Activated CD4-positive, alpha-beta T cell treated with anti-CD3 and anti-CD28 coated beads, Interleukin-10, Interleukin-2, amounts not matched to agents 100 ng/mL and 50 ng/mL, durations not matched to agents 16 hours and 8 hours (primary cell): ENCODE measurements around the gene FPR3.

Experiments used
- DNase-seq: peaks from one replicate; pipeline ENCODE4 v3.0.0-alpha.2; 2020

The FPR3 gene

GRCh38 chr19:51807925-51808324, 13.0 kb downstream of the FPR3 start:
- no peak for DNase-seq

DNA sequence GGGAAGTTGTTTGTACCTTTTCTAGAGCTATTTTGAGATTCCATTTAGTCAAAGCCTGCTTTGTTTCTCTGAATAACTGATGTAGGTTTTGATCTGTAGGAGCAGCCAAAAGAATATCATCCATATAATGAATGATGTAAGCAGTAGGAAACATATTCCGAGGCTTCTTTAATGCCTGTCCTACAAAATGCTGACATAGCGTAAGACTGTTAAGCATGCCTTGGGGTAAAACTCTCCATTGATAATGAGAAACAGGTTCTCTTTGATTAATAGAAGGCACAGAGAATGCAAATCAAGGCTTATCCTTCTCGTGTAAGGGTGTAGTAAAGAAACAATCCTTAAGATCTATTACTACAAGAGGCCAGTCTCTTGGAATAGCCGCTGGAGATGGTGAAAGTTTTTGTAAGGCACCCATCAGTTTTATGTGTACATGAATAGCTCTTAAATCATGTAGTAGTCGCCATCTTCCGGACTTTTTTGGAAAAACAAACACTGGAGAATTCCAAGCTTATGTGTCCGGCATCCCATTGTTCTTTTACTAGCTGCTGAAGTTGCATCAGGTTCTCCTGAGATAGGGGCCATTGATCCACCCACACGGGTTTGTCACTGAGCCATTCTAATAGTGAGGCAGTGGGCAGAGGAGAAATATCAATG, 13.5 kb downstream of the FPR3 start:
- no peak for DNase-seq

- no peak for DNase-seq
Observed at GRCh38 chr19:51809787-51810186, 14.8 kb downstream of the FPR3 start.

GRCh38 chr19:51810223-51810622, 15.3 kb downstream of the FPR3 start:
- no peak for DNase-seq

DNA sequence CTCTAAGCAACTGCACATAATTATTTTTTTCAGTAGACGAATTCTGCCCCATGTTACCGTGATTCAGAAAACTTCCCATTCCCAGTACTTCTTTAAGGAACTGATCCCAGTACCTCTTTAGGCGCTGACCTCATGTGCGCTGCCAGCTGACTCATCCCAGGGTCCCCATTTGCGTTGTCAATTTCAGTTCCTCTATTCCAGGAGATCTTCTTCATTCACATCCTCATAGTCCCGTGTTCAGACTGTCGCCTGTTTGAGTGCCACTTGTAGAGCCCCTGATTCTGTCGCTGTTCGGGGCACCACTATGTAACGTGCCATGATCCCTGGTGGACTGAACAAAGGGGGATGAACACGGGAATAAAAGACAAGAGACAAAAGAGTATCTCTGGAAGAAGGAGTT, 16.4 kb downstream of the FPR3 start:
- no peak for DNase-seq

GRCh38 chr19:51815043-51815442, 20.1 kb downstream of the FPR3 start:
- DNase-seq: no peak

DNA sequence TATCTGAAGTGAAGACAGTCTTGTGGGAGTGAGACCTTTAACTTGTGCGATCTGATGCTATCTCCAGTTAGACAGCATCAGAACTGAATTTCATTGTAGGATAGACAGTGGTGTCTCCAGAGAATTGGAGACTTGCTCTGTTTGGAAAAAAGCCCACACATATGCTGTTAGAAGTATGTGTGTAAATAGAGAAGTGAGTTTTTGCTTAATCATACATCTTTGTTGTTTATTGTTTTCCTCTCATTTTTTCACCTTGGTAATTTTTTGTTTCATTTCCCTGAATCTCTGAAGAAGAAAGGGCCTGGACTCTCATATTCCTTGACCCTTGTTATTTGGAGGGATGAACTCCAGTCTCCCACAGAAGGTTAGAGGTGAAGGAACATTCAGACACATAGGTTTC, 21.8 kb downstream of the FPR3 start:
- DNase-seq: no peak

DNA sequence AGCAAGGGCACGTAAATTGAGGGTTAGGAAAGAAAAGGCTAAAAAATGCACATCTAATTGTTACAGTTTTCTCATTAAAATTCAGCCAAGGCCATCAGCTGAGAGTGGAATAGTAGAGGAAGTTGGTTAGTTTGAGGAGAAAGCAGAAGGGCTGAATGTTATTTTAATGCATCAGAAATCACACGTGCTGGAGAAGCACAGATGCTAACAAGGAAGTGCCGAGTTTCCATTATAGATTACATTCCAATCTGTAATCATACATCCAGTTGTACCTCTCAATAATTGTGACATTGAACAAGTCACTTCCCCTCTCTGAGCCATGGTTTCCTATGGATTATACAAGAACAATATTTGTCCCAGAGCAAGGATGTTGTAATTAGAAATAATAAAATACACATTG, 25.1 kb downstream of the FPR3 start:
- no peak for DNase-seq

- no peak for DNase-seq
Observed at GRCh38 chr19:51820831-51821446, 26.0 kb downstream of the FPR3 start.

GRCh38 chr19:51821456-51821855, 26.5 kb downstream of the FPR3 start:
- no peak for DNase-seq

- no peak for DNase-seq
Observed at GRCh38 chr19:51821921-51822320, 27.0 kb downstream of the FPR3 start.

DNA sequence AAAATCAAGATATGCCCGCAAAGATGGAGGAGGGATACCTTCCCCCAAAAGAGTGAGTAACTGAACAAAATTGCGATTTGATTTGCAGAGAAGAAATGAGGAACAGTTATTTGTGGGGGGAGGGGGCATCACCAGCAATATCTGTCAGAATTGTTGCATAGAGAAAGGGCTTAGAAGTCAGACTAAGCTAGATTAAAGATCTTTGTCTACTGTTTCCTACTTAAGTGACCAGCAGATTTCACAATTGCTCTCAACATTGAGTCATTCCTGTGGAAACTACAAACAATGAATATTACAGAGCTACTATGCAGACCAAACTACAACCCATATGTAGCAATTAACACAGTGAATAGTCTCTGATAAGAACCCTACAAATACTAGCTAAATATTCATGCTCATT, 27.4 kb downstream of the FPR3 start:
- no peak for DNase-seq

- DNase-seq: no peak
Observed at GRCh38 chr19:51822946-51823345, 28.0 kb downstream of the FPR3 start.

DNA sequence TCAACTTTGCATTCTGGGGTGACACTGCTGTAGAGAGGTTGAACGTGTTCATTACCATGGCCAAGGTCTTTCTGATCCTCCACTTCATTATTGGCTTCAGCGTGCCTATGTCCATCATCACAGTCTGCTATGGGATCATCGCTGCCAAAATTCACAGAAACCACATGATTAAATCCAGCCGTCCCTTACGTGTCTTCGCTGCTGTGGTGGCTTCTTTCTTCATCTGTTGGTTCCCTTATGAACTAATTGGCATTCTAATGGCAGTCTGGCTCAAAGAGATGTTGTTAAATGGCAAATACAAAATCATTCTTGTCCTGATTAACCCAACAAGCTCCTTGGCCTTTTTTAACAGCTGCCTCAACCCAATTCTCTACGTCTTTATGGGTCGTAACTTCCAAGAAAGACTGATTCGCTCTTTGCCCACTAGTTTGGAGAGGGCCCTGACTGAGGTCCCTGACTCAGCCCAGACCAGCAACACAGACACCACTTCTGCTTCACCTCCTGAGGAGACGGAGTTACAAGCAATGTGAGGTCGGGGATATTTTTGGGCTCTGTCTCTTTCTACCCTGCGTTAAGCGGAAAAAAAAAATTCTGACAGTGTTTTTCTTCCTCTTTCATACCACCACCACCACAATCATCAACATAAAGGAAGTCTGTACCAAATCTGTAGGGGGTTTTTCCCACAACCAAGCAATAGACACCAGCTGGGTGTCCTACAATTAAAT, 29.5 kb downstream of the FPR3 start:
- DNase-seq: no peak

GRCh38 chr19:51830274-51830673, 35.3 kb downstream of the FPR3 start:
- no peak for DNase-seq

GRCh38 chr19:51837145-51837544, 42.2 kb downstream of the FPR3 start:
- DNase-seq: no peak

DNA sequence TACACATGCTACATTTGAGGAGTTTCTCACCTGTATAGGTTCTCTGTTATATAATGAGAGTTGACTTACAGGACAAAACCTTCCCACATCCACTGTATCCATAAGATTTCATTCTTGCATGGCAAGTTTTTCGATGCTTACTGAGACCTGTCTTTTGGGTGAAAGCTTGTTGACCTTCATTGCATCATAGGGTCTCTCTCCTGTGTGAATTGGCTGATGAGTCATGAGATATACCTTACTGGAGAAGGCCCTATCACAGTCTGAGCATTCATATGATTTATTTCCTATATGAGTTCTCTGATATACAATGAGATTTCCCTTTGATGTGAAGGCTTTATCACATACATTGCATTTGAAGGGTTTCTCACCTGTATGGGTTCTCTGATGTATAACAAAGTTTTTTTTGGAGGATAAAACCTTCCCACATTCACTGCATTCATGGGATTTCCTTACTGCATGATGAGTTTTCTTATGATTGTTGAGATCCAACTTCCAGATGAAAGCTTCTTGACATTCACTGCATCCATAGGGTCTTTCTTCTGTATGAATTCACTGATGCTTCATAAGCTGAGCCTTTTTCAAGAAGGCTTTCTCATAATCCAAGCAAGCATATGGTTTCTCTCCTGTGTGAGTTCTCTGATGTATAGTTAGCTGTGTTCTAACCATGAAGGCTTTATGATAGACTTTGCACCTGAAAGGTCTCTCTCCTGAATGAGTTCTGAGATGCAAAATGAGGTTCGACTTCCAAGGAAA, 67.1 kb downstream of the FPR3 start:
- DNase-seq: no peak

GRCh38 chr19:51873097-51873496, 78.1 kb downstream of the FPR3 start:
- no peak for DNase-seq
